NCI-H2196 (cell line): Measurements from ENCODE around the gene PPP3R2.
A peak's percentile ranks its signal among the peaks of the same experiment; 100 is the strongest.

Experiments used
- DNase-seq: peaks from one replicate; lab custom pipeline; 2025; ENCODE audit not compliant: unreplicated experiment; lab: John Stamatoyannopoulos, UW

PPP3R2 gene, protein sequence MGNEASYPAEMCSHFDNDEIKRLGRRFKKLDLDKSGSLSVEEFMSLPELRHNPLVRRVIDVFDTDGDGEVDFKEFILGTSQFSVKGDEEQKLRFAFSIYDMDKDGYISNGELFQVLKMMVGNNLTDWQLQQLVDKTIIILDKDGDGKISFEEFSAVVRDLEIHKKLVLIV

DNA sequence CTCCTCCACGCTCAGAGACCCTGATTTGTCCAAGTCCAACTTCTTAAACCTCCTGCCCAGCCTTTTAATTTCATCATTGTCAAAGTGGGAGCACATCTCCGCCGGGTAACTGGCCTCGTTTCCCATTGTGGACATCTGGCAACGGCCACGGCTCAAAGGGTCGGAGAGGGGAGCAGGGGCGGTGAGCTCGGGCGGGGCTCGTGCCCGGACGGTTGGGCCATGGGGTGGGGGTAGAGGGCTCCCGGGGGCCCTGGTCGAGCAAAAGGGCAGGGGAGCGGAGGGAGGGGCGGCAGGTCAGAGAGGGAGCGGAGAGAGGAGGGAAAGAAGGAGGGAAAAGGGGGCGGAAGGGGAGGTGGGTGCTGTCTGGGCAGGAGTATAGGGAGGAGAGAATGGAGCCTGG is at the start of gene PPP3R2:
TSS of gene PPP3R2 (minus strand) at position 174 of the 400 bp plus-strand sequence. CDS start at position 126, 48 bp downstream.
- DNase-seq, result no peak

- no peak for DNase-seq
Measured at GRCh38 chr9:101639785-101640665, 45.3 kb upstream of the PPP3R2 start.

DNA sequence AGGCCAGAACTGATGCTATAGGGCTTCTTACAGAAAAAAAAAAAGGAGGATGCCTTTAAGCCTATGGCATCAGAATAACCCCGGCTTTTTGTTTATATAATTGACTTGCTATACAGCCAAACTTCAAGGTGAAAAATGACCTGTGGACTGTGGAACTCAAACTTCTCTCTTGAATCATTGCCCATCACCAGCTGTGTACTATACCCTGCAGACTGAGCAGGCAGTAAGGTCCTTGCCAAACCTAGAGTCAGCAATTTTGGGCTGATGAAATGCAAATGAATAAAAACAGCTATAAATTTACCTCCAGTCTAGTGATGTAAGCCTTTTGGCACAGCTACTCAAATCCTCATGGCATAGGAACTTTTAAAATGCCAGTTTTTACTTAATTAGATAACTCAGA is 44.5 kb upstream of the PPP3R2 start:
- DNase-seq, result no peak

DNA sequence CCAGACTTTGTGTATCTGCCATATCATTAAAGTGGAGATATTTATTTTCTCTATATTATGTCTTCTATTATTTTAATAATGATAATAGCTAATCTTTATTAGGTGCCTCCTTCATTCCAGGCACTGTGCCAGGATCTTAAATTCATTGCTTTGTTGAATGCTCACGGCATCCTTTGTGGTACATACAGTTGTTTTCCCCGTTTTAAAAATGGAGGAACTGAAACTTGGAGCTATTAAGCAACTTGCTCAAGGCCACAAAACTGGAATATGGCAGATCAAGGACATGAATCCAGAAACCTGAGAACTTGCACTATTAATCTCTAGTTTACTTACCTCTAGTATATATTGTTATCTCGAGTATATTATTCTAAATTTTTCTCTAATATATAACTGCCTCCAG is 41.5 kb upstream of the PPP3R2 start:
- no peak for DNase-seq

DNA sequence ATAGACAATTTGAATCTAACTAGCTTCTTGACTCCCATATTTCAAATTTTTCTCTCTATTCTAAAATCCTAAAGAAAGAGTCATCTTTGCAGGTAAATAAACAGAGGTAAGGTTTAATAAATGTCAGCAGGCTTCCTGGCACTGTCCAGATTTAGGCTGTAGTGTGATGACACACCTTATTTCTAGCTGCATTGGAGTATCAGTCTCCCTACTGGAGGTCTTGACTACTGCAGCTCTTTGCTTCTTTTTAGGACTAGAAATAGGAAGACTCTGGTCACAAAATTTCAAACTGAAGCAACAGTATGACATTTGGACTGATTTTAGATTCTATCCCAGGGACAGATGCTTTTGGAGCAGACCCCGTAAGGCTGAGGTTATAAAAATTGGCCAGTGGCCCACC is 40.7 kb upstream of the PPP3R2 start:
- DNase-seq, result no peak

- no peak for DNase-seq
Measured at GRCh38 chr9:101634741-101635409, 40.1 kb upstream of the PPP3R2 start.

DNA sequence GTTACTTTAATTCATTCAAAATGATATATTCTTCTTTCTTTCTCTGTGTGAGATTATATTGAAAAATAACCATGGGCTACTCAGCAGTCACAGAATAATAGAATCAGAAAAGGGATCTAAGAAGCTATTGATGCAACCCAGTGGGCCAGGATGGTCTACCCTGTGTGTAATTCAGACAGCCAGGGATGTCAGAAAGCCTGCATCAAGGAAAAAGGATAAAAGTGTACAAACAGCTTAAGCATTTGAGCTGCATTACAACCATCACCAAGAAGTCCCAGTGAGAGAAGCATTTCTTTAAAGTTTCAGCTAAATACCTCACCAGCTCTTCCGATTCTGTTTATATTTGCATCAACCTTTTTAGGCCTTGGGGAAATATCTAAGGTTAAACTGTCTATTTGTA is 37.8 kb upstream of the PPP3R2 start:
- DNase-seq, result no peak

DNA sequence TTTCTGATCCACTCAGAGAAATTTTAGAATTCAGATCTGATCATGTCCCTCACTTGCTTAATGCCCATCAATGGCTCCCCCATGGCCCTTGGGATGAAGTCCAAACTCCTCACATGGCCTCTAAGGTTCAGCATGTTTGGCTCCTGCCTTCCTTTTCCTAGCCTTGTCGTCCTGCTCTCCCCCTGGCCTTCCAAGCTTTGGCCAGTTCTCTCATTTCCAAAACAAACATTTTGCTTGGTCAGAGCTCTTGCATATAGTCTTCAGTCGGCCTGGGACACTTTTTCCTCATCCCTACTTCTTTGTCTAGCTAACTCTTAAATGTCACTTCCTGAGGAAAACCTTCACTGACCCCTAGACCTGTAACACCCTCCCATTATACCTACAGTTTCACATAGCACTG is 37.1 kb upstream of the PPP3R2 start:
- no peak for DNase-seq

DNA sequence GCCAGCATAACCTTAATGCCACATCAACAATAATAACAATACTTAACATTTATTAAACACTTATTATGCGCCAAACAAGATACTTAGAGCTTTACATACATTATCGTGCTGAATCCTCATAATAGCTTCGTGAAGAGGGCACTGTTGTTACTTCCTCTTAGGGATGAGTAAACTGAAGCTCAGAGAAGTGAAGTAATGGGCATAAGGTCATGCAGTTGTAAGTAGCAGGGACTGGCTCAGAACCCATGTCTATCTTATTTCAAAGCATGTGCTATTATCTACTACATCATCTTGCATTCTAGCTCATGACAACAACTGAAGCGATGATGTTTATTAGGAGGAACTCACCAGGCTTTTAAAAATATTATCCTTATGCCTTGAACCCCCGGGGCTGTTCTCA is 34.9 kb upstream of the PPP3R2 start:
- no peak for DNase-seq

GRCh38 chr9:101628173-101628572 is 33.4 kb upstream of the PPP3R2 start:
- no peak for DNase-seq

- DNase-seq, result no peak
Measured at GRCh38 chr9:101626295-101626694, 31.5 kb upstream of the PPP3R2 start.

GRCh38 chr9:101625876-101626275 is 31.1 kb upstream of the PPP3R2 start:
- DNase-seq, result no peak

- no peak for DNase-seq
Measured at GRCh38 chr9:101620452-101620851, 25.7 kb upstream of the PPP3R2 start.

GRCh38 chr9:101618698-101619097 is 23.9 kb upstream of the PPP3R2 start:
- DNase-seq, result no peak

- DNase-seq, result no peak
Measured at GRCh38 chr9:101605547-101605946, 10.8 kb upstream of the PPP3R2 start.

DNA sequence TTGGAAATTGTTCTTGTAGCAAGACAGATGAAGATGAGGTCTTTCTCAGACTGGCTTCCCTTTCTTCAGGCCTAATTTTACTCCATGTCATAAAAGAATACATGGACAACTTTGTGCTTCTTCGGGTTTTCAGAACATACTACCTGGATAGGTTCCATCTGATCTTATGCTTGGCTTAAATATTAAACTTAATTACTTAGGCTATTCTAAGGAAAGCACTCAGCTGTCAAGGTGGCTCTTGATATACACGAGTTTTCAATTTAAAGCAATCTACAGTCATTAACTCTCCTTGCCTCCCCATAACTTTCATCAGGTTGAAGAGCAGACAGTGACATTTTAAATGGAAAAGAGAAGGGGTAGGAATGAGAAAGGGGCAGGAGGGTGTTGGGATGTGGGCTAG is 9.5 kb upstream of the PPP3R2 start:
- DNase-seq, result no peak

DNA sequence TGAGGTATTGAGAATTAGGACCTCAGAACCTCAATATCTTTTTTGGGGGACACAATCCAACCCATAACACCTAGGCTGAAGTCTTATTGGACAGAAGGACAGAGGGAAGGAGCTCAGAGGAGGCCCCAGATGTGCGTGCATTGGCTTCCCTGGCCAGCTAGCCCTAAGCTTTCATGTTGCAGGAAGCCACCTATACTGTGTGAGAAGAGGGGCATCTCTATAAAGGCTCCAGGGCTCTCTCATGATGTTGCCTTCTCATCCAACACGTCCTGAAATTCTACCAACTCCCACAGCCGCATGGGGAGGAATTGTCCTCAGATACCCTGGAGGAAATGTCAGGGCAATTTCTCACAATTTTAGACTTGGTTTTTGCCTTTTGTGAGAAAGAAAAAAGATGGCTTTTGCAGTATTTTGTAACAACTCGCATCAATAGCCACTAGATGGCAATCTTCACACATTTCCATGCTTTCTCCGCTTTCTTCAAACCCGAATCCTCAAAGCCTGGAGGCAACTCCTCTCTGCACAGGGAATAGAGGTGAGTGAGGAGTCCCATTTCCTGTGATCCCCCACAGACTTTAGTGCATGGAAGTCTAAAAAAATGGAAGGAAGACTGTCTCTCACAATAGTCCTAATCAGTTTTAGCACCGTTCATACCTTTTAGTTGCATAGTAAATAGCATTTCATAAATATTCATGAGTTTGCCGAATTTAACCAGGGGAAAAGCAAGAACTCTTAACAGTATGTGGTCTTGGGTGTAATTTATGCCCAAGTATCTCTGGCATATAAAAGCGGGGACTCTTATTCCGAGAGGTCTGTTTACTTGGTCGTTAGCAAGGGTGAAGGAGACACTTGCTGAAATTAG is 7.4 kb upstream of the PPP3R2 start:
- DNase-seq, result peak; percentile 22

DNA sequence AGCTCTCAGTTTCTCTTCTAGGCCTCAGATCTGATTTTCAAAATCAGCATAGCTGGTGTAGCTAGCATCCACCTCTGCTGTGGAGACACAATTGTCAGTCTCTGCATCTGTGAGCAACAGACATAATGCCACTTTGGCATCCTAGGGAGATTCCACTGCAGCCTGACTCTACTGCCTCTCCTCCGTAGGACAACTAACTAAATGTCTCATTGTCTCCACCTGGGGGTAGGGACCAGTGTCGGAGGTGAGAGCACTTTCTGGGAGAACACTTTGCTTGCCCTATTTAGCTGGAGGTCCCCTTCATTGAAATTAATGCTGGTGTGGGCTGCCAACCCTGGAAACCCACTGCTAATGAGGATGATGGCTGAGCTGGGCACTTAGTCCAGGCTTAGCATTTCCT is 1.4 kb downstream of the PPP3R2 start:
- no peak for DNase-seq

- DNase-seq, result no peak
Measured at GRCh38 chr9:101592788-101593187, 2.0 kb downstream of the PPP3R2 start.

DNA sequence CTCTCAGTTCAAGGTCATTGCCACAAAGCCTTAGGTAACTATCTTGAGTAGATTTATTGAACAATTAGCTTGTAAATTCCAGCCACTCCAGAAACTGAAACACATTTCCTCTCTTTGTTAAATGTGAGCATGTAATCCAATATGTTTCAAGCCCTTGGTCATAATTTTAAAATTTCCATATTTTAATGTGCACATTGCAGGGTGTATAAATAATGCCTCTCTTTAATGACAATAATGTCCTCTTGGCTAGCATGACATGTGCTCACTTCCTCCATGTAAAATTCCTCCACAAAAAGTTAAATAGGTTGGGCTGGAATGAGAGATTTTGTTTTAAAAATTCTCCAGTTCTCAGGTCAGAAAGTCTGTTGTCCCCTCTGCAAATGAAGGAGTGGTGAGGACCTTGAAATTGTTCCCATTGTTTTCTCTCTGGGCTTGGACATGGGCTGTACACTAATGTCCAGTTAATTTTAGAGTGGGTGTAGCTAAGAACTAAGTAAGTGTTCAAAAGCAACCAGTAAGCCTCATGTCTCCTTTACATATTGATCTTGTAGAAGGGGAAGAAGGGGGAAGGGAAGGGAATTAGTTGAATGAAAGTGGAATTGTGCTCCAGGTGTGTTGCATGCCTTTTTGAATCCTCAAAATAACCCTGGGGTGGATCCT is 2.9 kb downstream of the PPP3R2 start:
- DNase-seq, result no peak

- no peak for DNase-seq
Measured at GRCh38 chr9:101590901-101591300, 3.9 kb downstream of the PPP3R2 start.
